Fibroblast of lung (primary cell): ENCODE data around the gene GPX2. TPM values are rescaled to one million over a fixed set of nuclear protein-coding genes. Genes with fewer than 3 reads are reported as not detected.

Source experiments
- DNase-seq, 2 donors: peaks; one replicate each; pipeline versions ENCODE4 v3.0.0 to v3.0.0-alpha.2; 2010; ENCODE audit warnings: low read depth in 2 of 2
- H2AFZ ChIP-seq: 2 replicates; pipeline ENCODE4 v1.5.1; 2012; ENCODE audit warnings: low read length, control low read depth, inconsistent platforms
- H3K27ac ChIP-seq: 2 replicates; pipeline ENCODE4 v1.5.1; 2011; ENCODE audit warnings: low read length, control low read depth; ENCODE audit not compliant: insufficient read depth
- H3K27me3 ChIP-seq: 2 replicates; pipeline ENCODE4 v1.5.1; 2011; ENCODE audit warnings: mild to moderate bottlenecking, low read length; ENCODE audit not compliant: control insufficient read depth, insufficient read depth
- H3K36me3 ChIP-seq: 2 replicates; pipeline ENCODE4 v1.5.1; 2011; ENCODE audit warnings: low read length; ENCODE audit not compliant: control insufficient read depth, insufficient read depth
- H3K4me1 ChIP-seq: 2 replicates; pipeline ENCODE4 v1.5.1; 2011; ENCODE audit warnings: low read length; ENCODE audit not compliant: control insufficient read depth, insufficient read depth; ENCODE audit errors: extremely low read depth
- H3K4me2 ChIP-seq: 2 replicates; pipeline ENCODE4 v1.5.1; 2011; ENCODE audit warnings: low read length, control low read depth; ENCODE audit not compliant: insufficient read depth; ENCODE audit errors: extremely low read depth
- H3K4me3 ChIP-seq, 4 experiments: fragments of 200-600 bp in 1 of 4; sonication (generic) in 1 of 4; replicated peaks in 1 of 4; 2 replicates each; pipeline ENCODE4 v1.5.1; 2011 to 2016; ENCODE audit warnings: low read length in 4 of 4, low read depth in 3 of 4, mild to moderate bottlenecking in 3 of 4, control low read depth in 2 of 4, inconsistent platforms in 1 of 4, mixed read lengths in 1 of 4; ENCODE audit not compliant: insufficient read depth in 1 of 4; ENCODE audit errors: control extremely low read depth in 1 of 4
- H3K79me2 ChIP-seq: 2 replicates; pipeline ENCODE4 v1.5.1; 2012; ENCODE audit warnings: mild to moderate bottlenecking, low read length, inconsistent platforms; ENCODE audit not compliant: control insufficient read depth, insufficient read depth
- H3K9ac ChIP-seq: 2 replicates; pipeline ENCODE4 v1.5.1; 2011; ENCODE audit warnings: mild to moderate bottlenecking, low read length, control low read depth; ENCODE audit not compliant: insufficient read depth
- H3K9me3 ChIP-seq: 2 replicates; pipeline ENCODE4 v1.5.1; 2012; ENCODE audit warnings: low read depth, low read length; ENCODE audit not compliant: control insufficient read depth, insufficient read depth
- H4K20me1 ChIP-seq: 2 replicates; pipeline ENCODE4 v1.5.1; 2011; ENCODE audit warnings: low read length; ENCODE audit not compliant: control insufficient read depth, insufficient read depth; ENCODE audit errors: extremely low read depth
- CTCF ChIP-seq, 2 donors: IDR thresholded peaks in 1 of 2; conservative IDR thresholded peaks in 1 of 2; 1 replicate in 1 of 2; 2 replicates in 1 of 2; pipeline ENCODE4 v1.5.1; 2011 to 2012; ENCODE audit warnings: low read length in 2 of 2, control low read depth in 1 of 2, inconsistent platforms in 1 of 2, low read depth in 1 of 2, mild to moderate bottlenecking in 1 of 2
- EZH2 ChIP-seq: IDR thresholded peaks from 2 replicates; pipeline ENCODE4 v1.5.1; 2012; ENCODE audit warnings: low read length, control low read depth, mild to moderate bottlenecking; ENCODE audit errors: missing control alignments
- polyA plus RNA-seq, 2 donors: library from polyadenylated mRNA; depleted of rRNA in 1 of 2; stranded (reverse) in 1 of 2; unstranded in 1 of 2; fragments of >200 nt; gene quantifications; 2 replicates each; pipeline ENCODE4 v1.2.1, GENCODE V29; 2011 to 2012; ENCODE audit warnings: missing spikeins in 1 of 2
- total RNA-seq: library from RNA; depleted of rRNA; stranded (reverse); fragments of >200 nt; gene quantifications from 2 replicates; pipeline ENCODE4 v1.2.1, GENCODE V29; 2014

The GPX2 gene
- total and polyA plus RNA-seq, 2 donors (not counting 1 experiment from before 2014, with no cell fraction given): not detected

- H3K4me3 ChIP-seq: no peak overlapping the region
- H3K4me1 ChIP-seq: no peaks in the 10 kb centered on the region
- no peaks in the 10 kb centered on the region for H3K79me2 ChIP-seq
- no peak overlapping the region for H3K4me2 ChIP-seq
- H3K9ac ChIP-seq: no peak overlapping the region
- no peak overlapping the region for H3K27ac ChIP-seq
- no peaks in the 10 kb centered on the region for H3K9me3 ChIP-seq
- H4K20me1 ChIP-seq: peaks cover 1% of the 10 kb centered on the region
- no peaks in the 10 kb centered on the region for H3K27me3 ChIP-seq
- TF ChIP-seq CTCF (conservative IDR thresholded peaks at IDR 0.05 in 1 of 2, IDR thresholded peaks at IDR 0.05 in 1 of 2; ENCODE audit: low read depth in 1 of 2, low read length in 2 of 2) (no peak), EZH2 (no peak)
- DNase-seq: no peak
- no peak overlapping the region for H2AFZ ChIP-seq
- H3K36me3 ChIP-seq: no peaks in the 10 kb centered on the region
Observed at GRCh38 chr14:64950889-64951288, 8.3 kb upstream of the GPX2 start.

GRCh38 chr14:64948612-64949210 is 6.2 kb upstream of the GPX2 start:
- Histone ChIP-seq H3K4me2 (no peak overlapping the region), H3K27me3 (no peaks in the 10 kb centered on the region), H3K27ac (no peak overlapping the region), H4K20me1 (no peaks in the 10 kb centered on the region), H3K4me3 (no peak overlapping the region), H3K4me1 (no peaks in the 10 kb centered on the region), H2AFZ (no peak overlapping the region), H3K36me3 (no peaks in the 10 kb centered on the region), H3K9me3 (no peaks in the 10 kb centered on the region), H3K9ac (no peak overlapping the region), H3K79me2 (no peaks in the 10 kb centered on the region)
- no peak for TF ChIP-seq EZH2
- TF ChIP-seq CTCF (conservative IDR thresholded peaks at IDR 0.05 in 1 of 2, IDR thresholded peaks at IDR 0.05 in 1 of 2; ENCODE audit: low read depth in 1 of 2, low read length in 2 of 2): no peak
- no peak for DNase-seq

- no peak overlapping the region for H3K4me3 ChIP-seq
- TF ChIP-seq CTCF (conservative IDR thresholded peaks at IDR 0.05 in 1 of 2, IDR thresholded peaks at IDR 0.05 in 1 of 2; ENCODE audit: low read depth in 1 of 2, low read length in 2 of 2) (no peak), EZH2 (no peak)
- no peak overlapping the region for H3K9ac ChIP-seq
- no peak overlapping the region for H3K4me2 ChIP-seq
- H4K20me1 ChIP-seq: no peaks in the 10 kb centered on the region
- no peaks in the 10 kb centered on the region for H3K79me2 ChIP-seq
- no peak overlapping the region for H2AFZ ChIP-seq
- H3K27ac ChIP-seq: no peak overlapping the region
- no peaks in the 10 kb centered on the region for H3K36me3 ChIP-seq
- DNase-seq: no peak
- no peaks in the 10 kb centered on the region for H3K4me1 ChIP-seq
- H3K27me3 ChIP-seq: no peaks in the 10 kb centered on the region
- H3K9me3 ChIP-seq: no peaks in the 10 kb centered on the region
Observed at GRCh38 chr14:64947710-64948611, 5.4 kb upstream of the GPX2 start.
